ENCODE data around the gene SPATS2L.

- TF ChIP-seq, protein P1, sequence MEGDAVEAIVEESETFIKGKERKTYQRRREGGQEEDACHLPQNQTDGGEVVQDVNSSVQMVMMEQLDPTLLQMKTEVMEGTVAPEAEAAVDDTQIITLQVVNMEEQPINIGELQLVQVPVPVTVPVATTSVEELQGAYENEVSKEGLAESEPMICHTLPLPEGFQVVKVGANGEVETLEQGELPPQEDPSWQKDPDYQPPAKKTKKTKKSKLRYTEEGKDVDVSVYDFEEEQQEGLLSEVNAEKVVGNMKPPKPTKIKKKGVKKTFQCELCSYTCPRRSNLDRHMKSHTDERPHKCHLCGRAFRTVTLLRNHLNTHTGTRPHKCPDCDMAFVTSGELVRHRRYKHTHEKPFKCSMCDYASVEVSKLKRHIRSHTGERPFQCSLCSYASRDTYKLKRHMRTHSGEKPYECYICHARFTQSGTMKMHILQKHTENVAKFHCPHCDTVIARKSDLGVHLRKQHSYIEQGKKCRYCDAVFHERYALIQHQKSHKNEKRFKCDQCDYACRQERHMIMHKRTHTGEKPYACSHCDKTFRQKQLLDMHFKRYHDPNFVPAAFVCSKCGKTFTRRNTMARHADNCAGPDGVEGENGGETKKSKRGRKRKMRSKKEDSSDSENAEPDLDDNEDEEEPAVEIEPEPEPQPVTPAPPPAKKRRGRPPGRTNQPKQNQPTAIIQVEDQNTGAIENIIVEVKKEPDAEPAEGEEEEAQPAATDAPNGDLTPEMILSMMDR (IDR thresholded peaks at IDR 0.05; ENCODE audit: low read depth, low read length, poor library complexity, severe bottlenecking) = no peak
- TF ChIP-seq EZH2phosphoT487 (IDR thresholded peaks at IDR 0.05; ENCODE audit: borderline replicate concordance, low read length) = no peak
Observed at GRCh38 chr2:200452377-200452776, 145.9 kb downstream of the SPATS2L start.
